Astrocyte (in vitro differentiated cells and primary cell): ENCODE data around the gene IGFBP7. TPM values are rescaled to one million over a fixed set of nuclear protein-coding genes. Genes with fewer than 3 reads are reported as not detected.
A peak's percentile ranks its signal among the peaks of the same experiment; 100 is the strongest.

Experiments used
- DNase-seq: peaks from one replicate; pipeline ENCODE4 v3.0.0-alpha.2; 2010; ENCODE audit warnings: low read depth
- FAIRE-seq: peaks from 2 replicates; lab custom pipeline; 2011; peaks lifted over from hg19 to GRCh38; lab: Jason Lieb, UNC
- H2AFZ ChIP-seq: 2 replicates; pipeline ENCODE4 v1.6.0; 2012; ENCODE audit warnings: low read depth, low read length, inconsistent platforms
- H3K27ac ChIP-seq: 2 replicates; pipeline ENCODE4 v1.5.1; 2011; ENCODE audit warnings: low read depth, low read length, inconsistent platforms
- H3K27me3 ChIP-seq: 2 replicates; pipeline ENCODE4 v1.6.0; 2011; ENCODE audit warnings: low read length, inconsistent platforms; ENCODE audit not compliant: insufficient read depth
- H3K36me3 ChIP-seq: 2 replicates; pipeline ENCODE4 v1.5.1; 2011; ENCODE audit warnings: low read length, inconsistent platforms; ENCODE audit not compliant: insufficient read depth
- H3K4me1 ChIP-seq: 2 replicates; pipeline ENCODE4 v1.5.1; 2011; ENCODE audit warnings: low read length, inconsistent platforms; ENCODE audit not compliant: insufficient read depth
- H3K4me2 ChIP-seq: 2 replicates; pipeline ENCODE4 v1.6.0; 2012; ENCODE audit warnings: low read length, inconsistent platforms
- H3K4me3 ChIP-seq: 2 replicates; pipeline ENCODE4 v1.5.1; 2011; ENCODE audit warnings: low read depth, mild to moderate bottlenecking, low read length, inconsistent platforms; ENCODE audit not compliant: insufficient read depth
- H3K79me2 ChIP-seq: 2 replicates; pipeline ENCODE4 v1.6.0; 2012; ENCODE audit warnings: mild to moderate bottlenecking, low read length, inconsistent platforms; ENCODE audit not compliant: insufficient read depth
- H3K9ac ChIP-seq: 2 replicates; pipeline ENCODE4 v1.6.0; 2012; ENCODE audit warnings: mild to moderate bottlenecking, low read length, inconsistent platforms
- H3K9me3 ChIP-seq: 2 replicates; pipeline ENCODE4 v1.5.1; 2012; ENCODE audit warnings: low read depth, mild to moderate bottlenecking, low read length, inconsistent platforms; ENCODE audit not compliant: insufficient read depth
- H4K20me1 ChIP-seq: 2 replicates; pipeline ENCODE4 v1.6.0; 2012; ENCODE audit warnings: low read length, inconsistent platforms; ENCODE audit not compliant: insufficient read depth
- H3K27ac Mint-ChIP-seq: one replicate; pipeline ENCODE4 v1.8.0; 2021; ENCODE audit warnings: mild to moderate bottlenecking, mixed read lengths; ENCODE audit not compliant: unreplicated experiment
- H3K27me3 Mint-ChIP-seq: one replicate; pipeline ENCODE4 v1.8.0; 2021; ENCODE audit warnings: low read depth, mixed read lengths; ENCODE audit not compliant: unreplicated experiment
- H3K36me3 Mint-ChIP-seq: one replicate; pipeline ENCODE4 v1.8.0; 2021; ENCODE audit warnings: low read depth, mixed read lengths; ENCODE audit not compliant: unreplicated experiment
- H3K4me1 Mint-ChIP-seq: one replicate; pipeline ENCODE4 v1.8.0; 2021; ENCODE audit warnings: low read depth, mixed read lengths; ENCODE audit not compliant: unreplicated experiment
- H3K4me3 Mint-ChIP-seq: one replicate; pipeline ENCODE4 v1.8.0; 2021; ENCODE audit warnings: mild to moderate bottlenecking, moderate library complexity, mixed read lengths; ENCODE audit not compliant: unreplicated experiment
- H3K9me3 Mint-ChIP-seq: one replicate; pipeline ENCODE4 v1.8.0; 2021; ENCODE audit warnings: mild to moderate bottlenecking, mixed read lengths; ENCODE audit not compliant: unreplicated experiment
- CTCF ChIP-seq: IDR thresholded peaks from 2 replicates; pipeline ENCODE4 v1.5.1; 2011; ENCODE audit warnings: low read depth, mild to moderate bottlenecking, inconsistent platforms, low read length, moderate library complexity; ENCODE audit not compliant: insufficient read depth
- EZH2 ChIP-seq: IDR thresholded peaks from 2 replicates; pipeline ENCODE4 v1.6.1; 2012; ENCODE audit warnings: mild to moderate bottlenecking, low read length, inconsistent platforms; ENCODE audit not compliant: insufficient read depth
- total RNA-seq: library from RNA; stranded (reverse); gene quantifications from 2 replicates; pipeline ENCODE4 v1.2.1, GENCODE V29; 2021

The IGFBP7 gene
- total RNA-seq, 1 donor from 2014 or later, result 930 TPM

- H3K9me3 Mint-ChIP-seq, result peaks cover 1% of the 10 kb centered on the region
- H3K4me3 ChIP-seq, result peak overlapping the region; percentile 83
- peak overlapping the region; percentile 99 for H3K27ac Mint-ChIP-seq
- no peaks in the 10 kb centered on the region for H3K9me3 ChIP-seq
- H4K20me1 ChIP-seq, result peaks cover 18% of the 10 kb centered on the region
- no peaks in the 10 kb centered on the region for H3K27me3 Mint-ChIP-seq
- TF ChIP-seq CTCF (no peak), EZH2 (no peak)
- peak overlapping the region; percentile 84 for H3K27ac ChIP-seq
- H3K4me2 ChIP-seq, result peak overlapping the region; percentile 87
- FAIRE-seq (peak; percentile 72), DNase-seq (peak; percentile 80)
- peak overlapping the region; percentile 91 for H3K9ac ChIP-seq
- H2AFZ ChIP-seq, result peak overlapping the region; percentile 66
- peaks cover 31% of the 10 kb centered on the region for H3K4me1 ChIP-seq
- peaks cover 12% of the 10 kb centered on the region for H3K36me3 ChIP-seq
- no peaks in the 10 kb centered on the region for H3K27me3 ChIP-seq
- H3K79me2 ChIP-seq, result peaks cover 43% of the 10 kb centered on the region
- peaks cover 21% of the 10 kb centered on the region for H3K36me3 Mint-ChIP-seq
- peaks cover 53% of the 10 kb centered on the region for H3K4me1 Mint-ChIP-seq
- peak overlapping the region; percentile 93 for H3K4me3 Mint-ChIP-seq
Observed at GRCh38 chr4:57110640-57111511, 691 bp upstream of the IGFBP7 start.

GRCh38 chr4:57109411-57109846 is 756 bp downstream of the IGFBP7 start:
- Histone ChIP-seq H3K4me1 (peaks cover 25% of the 10 kb centered on the region), H3K9me3 (no peaks in the 10 kb centered on the region), H3K4me3 (peak overlapping the region; percentile 83), H2AFZ (peak overlapping the region; percentile 52), H3K9ac (peak overlapping the region; percentile 91), H3K27ac (peak overlapping the region; percentile 84), H3K4me2 (peak overlapping the region; percentile 87), H3K79me2 (peaks cover 57% of the 10 kb centered on the region), H3K27me3 (no peaks in the 10 kb centered on the region), H3K36me3 (peaks cover 16% of the 10 kb centered on the region), H4K20me1 (peaks cover 18% of the 10 kb centered on the region)
- TF ChIP-seq EZH2 (no peak), CTCF (no peak)
- FAIRE-seq (no peak), DNase-seq (no peak)
- peak overlapping the region; percentile 94 for H3K27ac Mint-ChIP-seq
- H3K4me3 Mint-ChIP-seq, result peak overlapping the region; percentile 95
- no peaks in the 10 kb centered on the region for H3K27me3 Mint-ChIP-seq
- peaks cover 53% of the 10 kb centered on the region for H3K4me1 Mint-ChIP-seq
- peaks cover 1% of the 10 kb centered on the region for H3K9me3 Mint-ChIP-seq
- H3K36me3 Mint-ChIP-seq, result peaks cover 25% of the 10 kb centered on the region
